ENCODE data around the gene STIM2.

The STIM2 gene

GRCh38 chr4:26953770-26954423, 93.3 kb downstream of the STIM2 start:
- WGBS (ENCODE audit: extremely low coverage, insufficient coverage, insufficient read length): no CpG with 5 or more reads among the region's 3 CpGs
- H3K9me3 ChIP-seq (ENCODE audit: insufficient read depth, low read depth, low read length): no peaks in the 10 kb centered on the region

GRCh38 chr4:26955241-26955640, 94.6 kb downstream of the STIM2 start:
- H4K8ac ChIP-seq (ENCODE audit: low read depth, low read length): no peak overlapping the region
- no peak overlapping the region for H4K12ac ChIP-seq (ENCODE audit: low read depth, low read length)
- no peak overlapping the region for H2AFZ ChIP-seq (ENCODE audit: insufficient read depth, low read length, poor library complexity)
- H3K9me3 ChIP-seq (ENCODE audit: insufficient read depth, low read depth, low read length): no peaks in the 10 kb centered on the region
- H3K14ac ChIP-seq (ENCODE audit: low read length): no peak overlapping the region
- no peak overlapping the region for H2BK120ac ChIP-seq (ENCODE audit: insufficient read depth, low read length, poor library complexity)
- no peak overlapping the region for H3K4me3 ChIP-seq (ENCODE audit: low read depth, low read length)
- no peak overlapping the region for H3K4ac ChIP-seq (ENCODE audit: low read depth, low read length)
- H3K4me1 ChIP-seq (ENCODE audit: control insufficient read depth in 1 of 2, insufficient read depth in 2 of 2, low read length in 2 of 2): no peaks in the 10 kb centered on the region
- H4K91ac ChIP-seq (ENCODE audit: low read depth, low read length): no peak overlapping the region
- no peak overlapping the region for H2BK12ac ChIP-seq (ENCODE audit: low read length)
- no peaks in the 10 kb centered on the region for H3K79me2 ChIP-seq (ENCODE audit: control insufficient read depth, insufficient read depth, low read length, poor library complexity)
- no peaks in the 10 kb centered on the region for H3K79me1 ChIP-seq (ENCODE audit: low read length)
- H3K36me3 ChIP-seq (ENCODE audit: control insufficient read depth in 1 of 2, insufficient read depth in 2 of 2, low read length in 2 of 2): no peaks in the 10 kb centered on the region
- DNase-seq: no peak
- H3K9ac ChIP-seq (ENCODE audit: low read length): no peak overlapping the region
- H2AK5ac ChIP-seq (ENCODE audit: low read length): no peak overlapping the region
- no peak overlapping the region for H3K23ac ChIP-seq (ENCODE audit: low read length)
- no peak overlapping the region for H3K27ac ChIP-seq (ENCODE audit: low read depth, low read length)
- no peak overlapping the region for H3K18ac ChIP-seq (ENCODE audit: low read length)
- no peak overlapping the region for H3K4me2 ChIP-seq (ENCODE audit: low read length)
- WGBS (ENCODE audit: extremely low coverage, insufficient coverage, insufficient read length): no CpG with 5 or more reads among the region's 2 CpGs
- H2BK5ac ChIP-seq (ENCODE audit: low read depth, low read length, poor library complexity): no peak overlapping the region
- H3K27me3 ChIP-seq (ENCODE audit: insufficient read depth, low read length): no peaks in the 10 kb centered on the region

More at GRCh38 chr4:26953770-26954423, 93.3 kb downstream of the STIM2 start:
- no peaks in the 10 kb centered on the region for H3K79me2 ChIP-seq (ENCODE audit: control insufficient read depth, insufficient read depth, low read length, poor library complexity)
- H3K4ac ChIP-seq (ENCODE audit: low read depth, low read length): no peak overlapping the region
- H2AFZ ChIP-seq (ENCODE audit: insufficient read depth, low read length, poor library complexity): no peak overlapping the region
- no peak overlapping the region for H3K4me3 ChIP-seq (ENCODE audit: low read depth, low read length)
- H4K91ac ChIP-seq (ENCODE audit: low read depth, low read length): no peak overlapping the region
- no peak overlapping the region for H3K27ac ChIP-seq (ENCODE audit: low read depth, low read length)
- H3K79me1 ChIP-seq (ENCODE audit: low read length): no peaks in the 10 kb centered on the region
- H2BK5ac ChIP-seq (ENCODE audit: low read depth, low read length, poor library complexity): no peak overlapping the region
- no peak overlapping the region for H3K23ac ChIP-seq (ENCODE audit: low read length)
- H3K9ac ChIP-seq (ENCODE audit: low read length): no peak overlapping the region
- H3K4me1 ChIP-seq (ENCODE audit: control insufficient read depth in 1 of 2, insufficient read depth in 2 of 2, low read length in 2 of 2): no peaks in the 10 kb centered on the region
- H3K4me2 ChIP-seq (ENCODE audit: low read length): no peak overlapping the region
- no peak overlapping the region for H4K8ac ChIP-seq (ENCODE audit: low read depth, low read length)
- no peaks in the 10 kb centered on the region for H3K36me3 ChIP-seq (ENCODE audit: control insufficient read depth in 1 of 2, insufficient read depth in 2 of 2, low read length in 2 of 2)
- no peak overlapping the region for H2BK12ac ChIP-seq (ENCODE audit: low read length)
- no peak overlapping the region for H2BK120ac ChIP-seq (ENCODE audit: insufficient read depth, low read length, poor library complexity)
- no peak for DNase-seq
- H3K27me3 ChIP-seq (ENCODE audit: insufficient read depth, low read length): no peaks in the 10 kb centered on the region
- H3K14ac ChIP-seq (ENCODE audit: low read length): no peak overlapping the region
- H3K18ac ChIP-seq (ENCODE audit: low read length): no peak overlapping the region
- H2AK5ac ChIP-seq (ENCODE audit: low read length): no peak overlapping the region
- H4K12ac ChIP-seq (ENCODE audit: low read depth, low read length): no peak overlapping the region

GRCh38 chr4:26958925-26959653, 98.4 kb downstream of the STIM2 start:
- no peak overlapping the region for H3K4me3 ChIP-seq (ENCODE audit: low read depth, low read length)
- no peak overlapping the region for H2AK5ac ChIP-seq (ENCODE audit: low read length)
- H3K9ac ChIP-seq (ENCODE audit: low read length): no peak overlapping the region
- H3K23ac ChIP-seq (ENCODE audit: low read length): no peak overlapping the region
- no peaks in the 10 kb centered on the region for H3K79me2 ChIP-seq (ENCODE audit: control insufficient read depth, insufficient read depth, low read length, poor library complexity)
- H3K79me1 ChIP-seq (ENCODE audit: low read length): no peaks in the 10 kb centered on the region
- no peak overlapping the region for H2BK5ac ChIP-seq (ENCODE audit: low read depth, low read length, poor library complexity)
- WGBS (ENCODE audit: extremely low coverage, insufficient coverage, insufficient read length): no CpG with 5 or more reads among the region's 4 CpGs
- no peaks in the 10 kb centered on the region for H3K36me3 ChIP-seq (ENCODE audit: control insufficient read depth in 1 of 2, insufficient read depth in 2 of 2, low read length in 2 of 2)
- no peak overlapping the region for H4K12ac ChIP-seq (ENCODE audit: low read depth, low read length)
- H3K14ac ChIP-seq (ENCODE audit: low read length): no peak overlapping the region
- H4K8ac ChIP-seq (ENCODE audit: low read depth, low read length): no peak overlapping the region
- H3K9me3 ChIP-seq (ENCODE audit: insufficient read depth, low read depth, low read length): no peaks in the 10 kb centered on the region
- H3K18ac ChIP-seq (ENCODE audit: low read length): no peak overlapping the region
- H3K27me3 ChIP-seq (ENCODE audit: insufficient read depth, low read length): no peaks in the 10 kb centered on the region
- no peak overlapping the region for H2BK12ac ChIP-seq (ENCODE audit: low read length)
- no peak overlapping the region for H3K27ac ChIP-seq (ENCODE audit: low read depth, low read length)
- DNase-seq: no peak
- no peaks in the 10 kb centered on the region for H3K4me1 ChIP-seq (ENCODE audit: control insufficient read depth in 1 of 2, insufficient read depth in 2 of 2, low read length in 2 of 2)
- H3K4me2 ChIP-seq (ENCODE audit: low read length): no peak overlapping the region
- H2BK120ac ChIP-seq (ENCODE audit: insufficient read depth, low read length, poor library complexity): no peak overlapping the region
- no peak overlapping the region for H3K4ac ChIP-seq (ENCODE audit: low read depth, low read length)
- H4K91ac ChIP-seq (ENCODE audit: low read depth, low read length): no peak overlapping the region
- no peak overlapping the region for H2AFZ ChIP-seq (ENCODE audit: insufficient read depth, low read length, poor library complexity)

- Histone ChIP-seq H3K4me2 (ENCODE audit: low read length) (no peak overlapping the region), H2AFZ (ENCODE audit: insufficient read depth, low read length, poor library complexity) (no peak overlapping the region), H3K9ac (ENCODE audit: low read length) (no peak overlapping the region), H3K4ac (ENCODE audit: low read depth, low read length) (no peak overlapping the region), H4K91ac (ENCODE audit: low read depth, low read length) (no peak overlapping the region), H2AK5ac (ENCODE audit: low read length) (no peak overlapping the region), H2BK5ac (ENCODE audit: low read depth, low read length, poor library complexity) (no peak overlapping the region), H3K27me3 (ENCODE audit: insufficient read depth, low read length) (no peaks in the 10 kb centered on the region), H2BK12ac (ENCODE audit: low read length) (no peak overlapping the region), H3K18ac (ENCODE audit: low read length) (no peak overlapping the region), H3K27ac (ENCODE audit: low read depth, low read length) (no peak overlapping the region), H3K9me3 (ENCODE audit: insufficient read depth, low read depth, low read length) (no peaks in the 10 kb centered on the region), H3K14ac (ENCODE audit: low read length) (no peak overlapping the region), H3K23ac (ENCODE audit: low read length) (no peak overlapping the region), H3K4me1 (ENCODE audit: control insufficient read depth in 1 of 2, insufficient read depth in 2 of 2, low read length in 2 of 2) (no peaks in the 10 kb centered on the region), H2BK120ac (ENCODE audit: insufficient read depth, low read length, poor library complexity) (no peak overlapping the region), H3K4me3 (ENCODE audit: low read depth, low read length) (no peak overlapping the region), H3K36me3 (ENCODE audit: control insufficient read depth in 1 of 2, insufficient read depth in 2 of 2, low read length in 2 of 2) (no peaks in the 10 kb centered on the region), H4K12ac (ENCODE audit: low read depth, low read length) (no peak overlapping the region), H3K79me2 (ENCODE audit: control insufficient read depth, insufficient read depth, low read length, poor library complexity) (no peaks in the 10 kb centered on the region), H3K79me1 (ENCODE audit: low read length) (no peaks in the 10 kb centered on the region), H4K8ac (ENCODE audit: low read depth, low read length) (no peak overlapping the region)
- no CpG with 5 or more reads among the region's 1 CpG for WGBS (ENCODE audit: extremely low coverage, insufficient coverage, insufficient read length)
- DNase-seq: no peak
These were observed 99.0 kb downstream of the STIM2 start for GRCh38 chr4:26959654-26960047.
